H1 (cell line): ENCODE results near the gene HSPA4L.

ENCODE experiments used
- CBX8 ChIP-seq: fragments of 300-800, 300-1000 bp; sonication (generic); IDR thresholded peaks from 2 replicates; pipeline ENCODE4 v1.7.1; 2016; ENCODE audit warnings: low read depth, low read length, borderline replicate concordance
- CEBPB ChIP-seq: IDR thresholded peaks from 2 replicates; pipeline ENCODE4 v1.6.1; 2012; ENCODE audit warnings: low read depth, low read length
- CHD1 ChIP-seq: IDR thresholded peaks from 2 replicates; pipeline ENCODE4 v1.6.1; 2012; ENCODE audit warnings: low read depth, low read length, improper control_type of control experiment
- EP300 ChIP-seq, 2 experiments: IDR thresholded peaks; 1 replicate in 1 of 2; 2 replicates in 1 of 2; pipeline ENCODE4 v1.6.1; 2011 to 2012; ENCODE audit warnings: low read depth in 2 of 2, low read length in 2 of 2, mild to moderate bottlenecking in 2 of 2, borderline replicate concordance in 1 of 2, inconsistent platforms in 1 of 2, moderate library complexity in 1 of 2
- EZH2 ChIP-seq: fragments of 200-600 bp; sonication (generic); IDR thresholded peaks from 2 replicates; pipeline ENCODE4 v1.7.1; 2012; ENCODE audit warnings: low read depth, mild to moderate bottlenecking, moderate library complexity, low read length, inconsistent platforms; ENCODE audit not compliant: severe bottlenecking
- JUND ChIP-seq: IDR thresholded peaks from 2 replicates; pipeline ENCODE4 v1.6.1; 2011; ENCODE audit warnings: mild to moderate bottlenecking, improper control_type of control experiment, low read length
- SP2 ChIP-seq: IDR thresholded peaks from 2 replicates; pipeline ENCODE4 v1.6.1; 2012; ENCODE audit warnings: mild to moderate bottlenecking, low read length, inconsistent platforms
- SUZ12 ChIP-seq: fragments of 200-600 bp; sonication (generic); IDR thresholded peaks from 2 replicates; pipeline ENCODE4 v1.6.1; 2012; ENCODE audit warnings: mild to moderate bottlenecking, inconsistent platforms, low read length, moderate library complexity, mixed read lengths
- ZNF274 ChIP-seq: IDR thresholded peaks from 2 replicates; pipeline ENCODE4 v1.7.0; 2012; ENCODE audit warnings: low read length, borderline replicate concordance; ENCODE audit errors: extremely low read depth
- TF ChIP-seq, protein P1 (sequence below), 3 experiments: IDR thresholded peaks; 1 replicate in 2 of 3; 2 replicates in 1 of 3; pipeline versions ENCODE4 v1.5.1 to v1.6.1; 2011; ENCODE audit warnings: low read length in 3 of 3, mild to moderate bottlenecking in 3 of 3, inconsistent platforms in 2 of 3, low read depth in 1 of 3, moderate library complexity in 1 of 3; ENCODE audit not compliant: insufficient read depth in 1 of 3; ENCODE audit errors: control extremely low read depth in 1 of 3

DNA sequence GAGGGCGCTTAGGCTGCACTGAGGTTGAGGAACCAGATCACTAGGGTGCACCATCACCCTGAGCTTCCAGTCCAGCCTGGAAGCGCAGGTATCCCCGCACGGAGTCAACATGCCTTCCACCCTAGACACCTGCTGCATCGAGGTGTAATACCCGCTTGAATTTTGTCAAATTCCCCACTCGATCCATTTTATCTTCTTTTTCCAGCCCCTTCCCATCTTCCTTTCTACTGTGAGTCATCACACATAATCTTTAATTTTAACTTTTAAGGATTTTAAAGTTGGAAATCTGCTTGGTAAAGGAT, 99.4 kb downstream of the HSPA4L start:
- no peak for TF ChIP-seq CEBPB
- TF ChIP-seq, protein P1, sequence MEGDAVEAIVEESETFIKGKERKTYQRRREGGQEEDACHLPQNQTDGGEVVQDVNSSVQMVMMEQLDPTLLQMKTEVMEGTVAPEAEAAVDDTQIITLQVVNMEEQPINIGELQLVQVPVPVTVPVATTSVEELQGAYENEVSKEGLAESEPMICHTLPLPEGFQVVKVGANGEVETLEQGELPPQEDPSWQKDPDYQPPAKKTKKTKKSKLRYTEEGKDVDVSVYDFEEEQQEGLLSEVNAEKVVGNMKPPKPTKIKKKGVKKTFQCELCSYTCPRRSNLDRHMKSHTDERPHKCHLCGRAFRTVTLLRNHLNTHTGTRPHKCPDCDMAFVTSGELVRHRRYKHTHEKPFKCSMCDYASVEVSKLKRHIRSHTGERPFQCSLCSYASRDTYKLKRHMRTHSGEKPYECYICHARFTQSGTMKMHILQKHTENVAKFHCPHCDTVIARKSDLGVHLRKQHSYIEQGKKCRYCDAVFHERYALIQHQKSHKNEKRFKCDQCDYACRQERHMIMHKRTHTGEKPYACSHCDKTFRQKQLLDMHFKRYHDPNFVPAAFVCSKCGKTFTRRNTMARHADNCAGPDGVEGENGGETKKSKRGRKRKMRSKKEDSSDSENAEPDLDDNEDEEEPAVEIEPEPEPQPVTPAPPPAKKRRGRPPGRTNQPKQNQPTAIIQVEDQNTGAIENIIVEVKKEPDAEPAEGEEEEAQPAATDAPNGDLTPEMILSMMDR (IDR thresholded peaks at IDR 0.05; ENCODE audit: control extremely low read depth in 1 of 3, insufficient read depth in 1 of 3, low read depth in 1 of 3, low read length in 3 of 3): no peak
- TF ChIP-seq CHD1: no peak
- TF ChIP-seq EP300 (IDR thresholded peaks at IDR 0.05; ENCODE audit: borderline replicate concordance in 1 of 2, low read depth in 2 of 2, low read length in 2 of 2): no peak
- TF ChIP-seq CBX8: no peak
- no peak for TF ChIP-seq SP2
- no peak for TF ChIP-seq JUND
- no peak for TF ChIP-seq EZH2
- TF ChIP-seq ZNF274: no peak
- no peak for TF ChIP-seq SUZ12
